Activated CD4-positive, alpha-beta T cell treated with anti-CD3 and anti-CD28 coated beads, Interleukin-2, amount 50 U/mL, for 16 hours (primary cell): Measurements from ENCODE around the gene SLC35F2.
"Not testable (repeated sequence)": the region's sequence is repeated elsewhere in the genome, so short reads cannot be mapped to it uniquely, and the experiment has no call there.

Experiments
- DNase-seq: peaks from one replicate; pipeline ENCODE4 v3.0.0-alpha.2; 2020

The SLC35F2 gene

GRCh38 chr11:107858217-107859070 is at the start of gene SLC35F2:
Gene SLC35F2 (minus strand): TSS chr11:107858787. CDS start chr11:107858767, 20 bp downstream.
- peak; percentile 89 for DNase-seq

- DNase-seq: no peak
These were observed 49.6 kb upstream of the SLC35F2 start for GRCh38 chr11:107908211-107908610.

GRCh38 chr11:107898270-107898669 is 39.7 kb upstream of the SLC35F2 start:
- peak; percentile 18 for DNase-seq

- no peak for DNase-seq
These were observed 23.7 kb upstream of the SLC35F2 start for GRCh38 chr11:107882095-107882820.

GRCh38 chr11:107881471-107881870 is 22.9 kb upstream of the SLC35F2 start:
- not testable (repeated sequence) for DNase-seq

- DNase-seq: no peak
These were observed 17.6 kb upstream of the SLC35F2 start for GRCh38 chr11:107876141-107876540.

- DNase-seq: no peak
These were observed 6.0 kb upstream of the SLC35F2 start for GRCh38 chr11:107864591-107864990.

- DNase-seq: no peak
These were observed 2.1 kb upstream of the SLC35F2 start for GRCh38 chr11:107860688-107861087.

- DNase-seq: not testable (repeated sequence)
These were observed 1.6 kb upstream of the SLC35F2 start for GRCh38 chr11:107860240-107860620.

GRCh38 chr11:107859459-107860239 is 1.1 kb upstream of the SLC35F2 start:
- DNase-seq: peak; percentile 33

- no peak for DNase-seq
These were observed 904 bp downstream of the SLC35F2 start for GRCh38 chr11:107857550-107858216.

GRCh38 chr11:107856981-107857517 is 1.5 kb downstream of the SLC35F2 start:
- no peak for DNase-seq

- DNase-seq: no peak
These were observed 2.2 kb downstream of the SLC35F2 start for GRCh38 chr11:107856180-107856980.

- DNase-seq: no peak
These were observed 5.5 kb downstream of the SLC35F2 start for GRCh38 chr11:107853070-107853469.

GRCh38 chr11:107851704-107852310 is 6.8 kb downstream of the SLC35F2 start:
- DNase-seq: no peak

GRCh38 chr11:107849790-107850189 is 8.8 kb downstream of the SLC35F2 start:
- DNase-seq: no peak

- DNase-seq: no peak
These were observed 10.2 kb downstream of the SLC35F2 start for GRCh38 chr11:107848345-107848744.

- peak; percentile 38 for DNase-seq
These were observed 11.4 kb downstream of the SLC35F2 start for GRCh38 chr11:107847184-107847583.

- DNase-seq: no peak
These were observed 14.5 kb downstream of the SLC35F2 start for GRCh38 chr11:107844041-107844440.

- DNase-seq: no peak
These were observed 16.0 kb downstream of the SLC35F2 start for GRCh38 chr11:107842412-107843100.

- no peak for DNase-seq
These were observed 18.5 kb downstream of the SLC35F2 start for GRCh38 chr11:107840129-107840484.
